DND-41 (cell line): ENCODE data around the gene KDM5D.

Experiments used
- ATAC-seq: fragments of 200-7000 bp; cut with Tn5 transposase; 3 replicates; pipeline ENCODE4 v1.9.1; 2021; ENCODE audit warnings: low read depth; ENCODE audit not compliant: insufficient read depth
- DNase-seq: peaks from one replicate; pipeline ENCODE4 v3.0.0-alpha.2; 2020
- H2AFZ ChIP-seq: 2 replicates; pipeline ENCODE4 v1.6.0; 2012; ENCODE audit warnings: low read depth, low read length
- H3K27ac ChIP-seq: 2 replicates; pipeline ENCODE4 v1.5.1; 2012; ENCODE audit warnings: low read length, inconsistent platforms
- H3K27me3 ChIP-seq: fragments of 200-600 bp; sonication (generic); 2 replicates; pipeline ENCODE4 v1.6.0; 2012; ENCODE audit warnings: low read length, mild to moderate bottlenecking, inconsistent platforms; ENCODE audit not compliant: insufficient read depth, poor library complexity
- H3K36me3 ChIP-seq: 2 replicates; pipeline ENCODE4 v1.5.1; 2012; ENCODE audit warnings: low read length, inconsistent platforms; ENCODE audit not compliant: insufficient read depth
- H3K4me1 ChIP-seq: 2 replicates; pipeline ENCODE4 v1.5.1; 2012; ENCODE audit warnings: mild to moderate bottlenecking, low read length; ENCODE audit not compliant: insufficient read depth
- H3K4me2 ChIP-seq: 2 replicates; pipeline ENCODE4 v1.6.0; 2012; ENCODE audit warnings: mild to moderate bottlenecking, moderate library complexity, low read length, inconsistent platforms; ENCODE audit not compliant: insufficient read depth
- H3K4me3 ChIP-seq, 2 experiments: fragments of 200-600 bp in 1 of 2; shearing (Covaris generic) in 1 of 2; 2 replicates each; pipeline ENCODE4 v1.5.1; 2012 to 2016; ENCODE audit warnings: inconsistent platforms in 2 of 2, low read length in 2 of 2, mild to moderate bottlenecking in 2 of 2, low read depth in 1 of 2, moderate library complexity in 1 of 2
- H3K79me2 ChIP-seq: 2 replicates; pipeline ENCODE4 v1.6.0; 2012; ENCODE audit warnings: low read length, inconsistent platforms; ENCODE audit not compliant: insufficient read depth
- H3K9ac ChIP-seq: 2 replicates; pipeline ENCODE4 v1.6.0; 2012; ENCODE audit warnings: low read depth, mild to moderate bottlenecking, inconsistent platforms, low read length, moderate library complexity
- H3K9me3 ChIP-seq: 2 replicates; pipeline ENCODE4 v1.5.1; 2012; ENCODE audit warnings: low read length, moderate library complexity, mild to moderate bottlenecking, inconsistent platforms; ENCODE audit not compliant: insufficient read depth, severe bottlenecking
- H4K20me1 ChIP-seq: 2 replicates; pipeline ENCODE4 v1.6.0; 2012; ENCODE audit warnings: low read length; ENCODE audit not compliant: insufficient read depth
- EZH2 ChIP-seq: IDR thresholded peaks from 3 replicates; pipeline ENCODE4 v1.6.1; 2012; ENCODE audit warnings: borderline replicate concordance, low read depth, mild to moderate bottlenecking, moderate library complexity, low read length, inconsistent platforms; ENCODE audit not compliant: severe bottlenecking
- TF ChIP-seq, protein P1 (sequence below): IDR thresholded peaks from 2 replicates; pipeline ENCODE4 v1.5.1; 2012; ENCODE audit warnings: borderline replicate concordance, low read length, moderate library complexity, mild to moderate bottlenecking; ENCODE audit not compliant: poor library complexity, severe bottlenecking; ENCODE audit errors: extremely low read depth

The KDM5D gene

DNA sequence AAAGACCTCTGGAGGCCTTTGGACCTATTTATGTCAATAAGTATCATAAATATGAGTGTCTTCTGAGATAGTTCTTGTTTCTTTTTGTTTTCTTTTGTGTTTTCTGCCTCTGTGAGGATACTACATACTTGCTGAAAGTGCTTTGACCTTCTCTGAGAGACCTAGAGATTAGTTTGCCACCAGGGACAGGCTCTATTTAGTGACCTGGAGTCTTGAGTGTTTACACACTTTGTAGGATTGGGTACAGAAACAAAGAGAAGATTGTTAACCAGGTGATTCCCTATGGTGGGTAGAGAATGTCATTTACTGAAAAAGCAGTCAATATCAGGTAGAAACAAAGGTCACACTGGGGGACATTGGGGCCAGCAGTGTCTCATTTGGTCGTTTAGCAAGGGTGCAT lies 63.7 kb downstream of the KDM5D start:
- no peaks in the 10 kb centered on the region for H4K20me1 ChIP-seq
- H3K79me2 ChIP-seq = no peaks in the 10 kb centered on the region
- H3K36me3 ChIP-seq = no peaks in the 10 kb centered on the region
- no peak overlapping the region for H2AFZ ChIP-seq
- DNase-seq = no peak
- no peak overlapping the region for H3K4me2 ChIP-seq
- no peaks in the 10 kb centered on the region for H3K9me3 ChIP-seq
- TF ChIP-seq, protein P1, sequence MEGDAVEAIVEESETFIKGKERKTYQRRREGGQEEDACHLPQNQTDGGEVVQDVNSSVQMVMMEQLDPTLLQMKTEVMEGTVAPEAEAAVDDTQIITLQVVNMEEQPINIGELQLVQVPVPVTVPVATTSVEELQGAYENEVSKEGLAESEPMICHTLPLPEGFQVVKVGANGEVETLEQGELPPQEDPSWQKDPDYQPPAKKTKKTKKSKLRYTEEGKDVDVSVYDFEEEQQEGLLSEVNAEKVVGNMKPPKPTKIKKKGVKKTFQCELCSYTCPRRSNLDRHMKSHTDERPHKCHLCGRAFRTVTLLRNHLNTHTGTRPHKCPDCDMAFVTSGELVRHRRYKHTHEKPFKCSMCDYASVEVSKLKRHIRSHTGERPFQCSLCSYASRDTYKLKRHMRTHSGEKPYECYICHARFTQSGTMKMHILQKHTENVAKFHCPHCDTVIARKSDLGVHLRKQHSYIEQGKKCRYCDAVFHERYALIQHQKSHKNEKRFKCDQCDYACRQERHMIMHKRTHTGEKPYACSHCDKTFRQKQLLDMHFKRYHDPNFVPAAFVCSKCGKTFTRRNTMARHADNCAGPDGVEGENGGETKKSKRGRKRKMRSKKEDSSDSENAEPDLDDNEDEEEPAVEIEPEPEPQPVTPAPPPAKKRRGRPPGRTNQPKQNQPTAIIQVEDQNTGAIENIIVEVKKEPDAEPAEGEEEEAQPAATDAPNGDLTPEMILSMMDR = no peak
- no peak for TF ChIP-seq EZH2
- no peak overlapping the region for H3K27ac ChIP-seq
- H3K4me1 ChIP-seq = no peaks in the 10 kb centered on the region
- no peak for ATAC-seq
- no peaks in the 10 kb centered on the region for H3K27me3 ChIP-seq
- no peak overlapping the region for H3K9ac ChIP-seq
- H3K4me3 ChIP-seq = no peak overlapping the region
